Gastroesophageal sphincter (tissue), 4 donors: ENCODE measurements around the gene RIMOC1. TPM values are rescaled to one million over a fixed set of nuclear protein-coding genes. Genes with fewer than 3 reads are reported as not detected.

Experiments
- ATAC-seq: fragments of 150-250 bp; one replicate; pipeline ENCODE4 v1.9.1; 2016; ENCODE audit warnings: mild to moderate bottlenecking, moderate library complexity
- H3K27ac ChIP-seq, 4 donors: fragments of 200-600 bp; sonication (generic) in 3 of 4; 1 replicate in 3 of 4; 2 replicates in 1 of 4; pipeline ENCODE4 v1.5.1; 2016 to 2019
- H3K27me3 ChIP-seq: fragments of 200-600 bp; sonication (generic); one replicate; pipeline ENCODE4 v1.5.1; 2019
- H3K36me3 ChIP-seq, 2 donors: fragments of 200-600 bp; sonication (generic); one replicate each; pipeline ENCODE4 v1.5.1; 2019; ENCODE audit warnings: control low read depth in 1 of 2
- H3K4me1 ChIP-seq, 3 donors: fragments of 200-600 bp; sonication (generic); 1 replicate in 2 of 3; 2 replicates in 1 of 3; pipeline ENCODE4 v1.5.1; 2016 to 2019; ENCODE audit warnings: control low read depth in 2 of 3
- H3K4me3 ChIP-seq, 2 donors: fragments of 200-600 bp; sonication (generic); one replicate each; pipeline ENCODE4 v1.5.1; 2019; ENCODE audit warnings: mild to moderate bottlenecking in 1 of 2, moderate library complexity in 1 of 2
- H3K9me3 ChIP-seq, 3 donors: fragments of 200-600 bp; sonication (generic); one replicate each; pipeline ENCODE4 v1.5.1; 2017 to 2019; ENCODE audit warnings: control low read depth in 2 of 3
- CTCF ChIP-seq, 4 experiments: fragments of 200-600 bp in 2 of 4; fragments of 450-650 bp in 2 of 4; sonication (generic) in 1 of 4; IDR thresholded peaks; one replicate each; pipeline ENCODE4 v1.5.1; 2017 to 2019; ENCODE audit warnings: antibody characterized with exemption in 4 of 4, mild to moderate bottlenecking in 2 of 4, moderate library complexity in 2 of 4
- EP300 ChIP-seq: sonication (generic); formaldehyde crosslinking; IDR thresholded peaks from one replicate; pipeline ENCODE4 v1.6.1; 2017; ENCODE audit warnings: antibody characterized with exemption, mild to moderate bottlenecking
- POLR2A ChIP-seq, 2 donors: fragments of 450-650 bp; IDR thresholded peaks; one replicate each; pipeline ENCODE4 v1.6.1; 2017; ENCODE audit warnings: antibody characterized with exemption in 2 of 2, mild to moderate bottlenecking in 2 of 2, moderate library complexity in 1 of 2
- POLR2AphosphoS5 ChIP-seq: sonication (generic); formaldehyde crosslinking; IDR thresholded peaks from one replicate; pipeline ENCODE4 v1.6.1; 2017; ENCODE audit warnings: antibody characterized with exemption
- WGBS, 2 donors: methylation state at CpG; one replicate each; pipeline ENCODE4 v1.1.5; 2018; ENCODE audit warnings: low coverage in 1 of 2; 5-methylcytosine and 5-hydroxymethylcytosine counted together
- total RNA-seq, 4 donors: library from RNA; depleted of rRNA; stranded (reverse); fragments of >200 nt; gene quantifications; one replicate each; pipeline ENCODE4 v1.1.0, GENCODE V29; 2016

The RIMOC1 gene
- total RNA-seq, 4 donors from 2014 or later, result 21.7 to 26.3 (median 24.1) TPM

GRCh38 chr5:41924872-41925554, 20.9 kb downstream of the RIMOC1 start, which contains the start of gene FBXO4:
TSS of gene FBXO4 (plus strand) at chr5:41925281. CDS start at chr5:41925310, 29 bp downstream.
- 1 to 3% methylated on average over 4 to 16 of the region's 60 CpGs for WGBS, 2 donors
- Histone ChIP-seq H3K27ac (peak within 1 kb of the TSS; percentile 83 to 97 (median 92)), H3K4me1 (peaks cover 0 to 18% (median 2%) of the 10 kb centered on the region in 3 donors), H3K9me3 (no peaks in the 10 kb centered on the region), H3K4me3 (peak within 1 kb of the TSS; percentile 60 to 84), H3K27me3 (no peaks in the 10 kb centered on the region), H3K36me3 (peaks cover 0 to 28% of the 10 kb centered on the region in 2 donors)
- peak; percentile 96 for ATAC-seq
- TF ChIP-seq EP300 (no peak), CTCF (IDR thresholded peaks at IDR 0.05) (peak; percentile 19 to 79 (median 50)), POLR2AphosphoS5 (peak; percentile 92), POLR2A (IDR thresholded peaks at IDR 0.05) (peak; percentile 81 to 88)

- Histone ChIP-seq H3K27me3 (no peaks in the 10 kb centered on the region), H3K27ac (peak overlapping the region; percentile 83 to 97 (median 92)), H3K36me3 (peaks cover 0 to 27% of the 10 kb centered on the region in 2 donors), H3K4me3 (peak overlapping the region; percentile 60 to 84), H3K4me1 (peaks cover 0 to 18% (median 2%) of the 10 kb centered on the region in 3 donors), H3K9me3 (no peaks in the 10 kb centered on the region)
- no peak for TF ChIP-seq EP300
- TF ChIP-seq POLR2AphosphoS5, result peak; percentile 5
- no peak for TF ChIP-seq CTCF (IDR thresholded peaks at IDR 0.05)
- ATAC-seq, result peak; percentile 28
- 0% methylated on average over 3 to 6 of the region's 18 CpGs for WGBS, 2 donors
Measured at GRCh38 chr5:41925555-41925951, 21.4 kb downstream of the RIMOC1 start.

- Histone ChIP-seq H3K4me3 (no peak overlapping the region), H3K36me3 (peaks cover 0 to 26% of the 10 kb centered on the region in 2 donors), H3K27me3 (no peaks in the 10 kb centered on the region), H3K4me1 (peaks cover 0 to 18% (median 2%) of the 10 kb centered on the region in 3 donors), H3K9me3 (no peaks in the 10 kb centered on the region), H3K27ac (no peak overlapping the region)
- WGBS, 2 donors, result 93 to 94% methylated on average over 4 of the region's 4 CpGs
- no peak for TF ChIP-seq POLR2A (IDR thresholded peaks at IDR 0.05)
- no peak for TF ChIP-seq POLR2AphosphoS5
- no peak for TF ChIP-seq EP300
- no peak for TF ChIP-seq CTCF (IDR thresholded peaks at IDR 0.05)
- no peak for ATAC-seq
Measured at GRCh38 chr5:41927604-41928003, 23.5 kb downstream of the RIMOC1 start.

GRCh38 chr5:41929035-41929434, 24.9 kb downstream of the RIMOC1 start:
- Histone ChIP-seq H3K4me3 (no peak overlapping the region), H3K27me3 (no peaks in the 10 kb centered on the region), H3K36me3 (peaks cover 0 to 39% of the 10 kb centered on the region in 2 donors), H3K9me3 (no peaks in the 10 kb centered on the region), H3K27ac (no peak overlapping the region), H3K4me1 (peaks cover 0 to 18% (median 2%) of the 10 kb centered on the region in 3 donors)
- no peak for ATAC-seq
- TF ChIP-seq CTCF (IDR thresholded peaks at IDR 0.05), result no peak
- no peak for TF ChIP-seq POLR2AphosphoS5
- no peak for TF ChIP-seq EP300
- TF ChIP-seq POLR2A (IDR thresholded peaks at IDR 0.05), result no peak

- Histone ChIP-seq H3K9me3 (no peaks in the 10 kb centered on the region), H3K27ac (no peak overlapping the region), H3K27me3 (no peaks in the 10 kb centered on the region), H3K4me1 (no peaks in the 10 kb centered on the region), H3K36me3 (peaks cover 0 to 76% of the 10 kb centered on the region in 2 donors), H3K4me3 (no peak overlapping the region)
- WGBS, 2 donors, result 87 to 92% methylated on average over 2 of the region's 2 CpGs
- no peak for TF ChIP-seq POLR2A (IDR thresholded peaks at IDR 0.05)
- TF ChIP-seq POLR2AphosphoS5, result no peak
- TF ChIP-seq CTCF (IDR thresholded peaks at IDR 0.05), result no peak
- no peak for TF ChIP-seq EP300
- no peak for ATAC-seq
Measured at GRCh38 chr5:41932770-41933169, 28.6 kb downstream of the RIMOC1 start.
